ENCODE data around the gene CLEC20A.

The CLEC20A gene

DNA sequence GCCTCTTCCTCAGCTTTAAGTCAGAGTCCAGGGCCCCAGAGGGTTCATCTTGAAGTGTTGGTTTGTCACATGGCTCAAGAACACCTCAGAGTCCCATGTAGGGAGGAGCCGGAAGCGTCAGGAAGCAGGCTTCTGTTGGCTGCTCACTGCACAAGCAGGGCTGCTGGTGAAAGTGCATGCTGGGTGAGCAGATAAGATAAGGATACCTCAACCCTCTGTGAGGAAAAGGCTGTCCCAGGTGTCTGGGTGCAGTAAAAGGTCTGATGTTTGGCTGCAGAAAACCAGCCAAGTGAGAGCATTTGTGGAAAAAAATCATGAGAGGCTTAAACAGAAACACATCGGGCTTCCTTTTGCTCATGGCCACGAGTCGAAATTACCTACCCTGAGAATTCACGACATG lies 9.9 kb upstream of the CLEC20A start:
- Histone ChIP-seq H3K9ac (ENCODE audit: low read length) (no peak overlapping the region), H3F3A (ENCODE audit: insufficient read depth, low read length) (no peaks in the 10 kb centered on the region), H3K4me1 (ENCODE audit: low read length) (no peaks in the 10 kb centered on the region), H3K4me2 (ENCODE audit: low read depth, low read length) (no peak overlapping the region), H3K79me2 (ENCODE audit: low read length) (no peaks in the 10 kb centered on the region), H4K20me1 (ENCODE audit: insufficient read depth, low read length) (no peaks in the 10 kb centered on the region), H3K9me3 (replicated peaks; ENCODE audit: insufficient read depth, low read length) (no peaks in the 10 kb centered on the region), H3K36me3 (replicated peaks; ENCODE audit: insufficient read depth, low read length) (no peaks in the 10 kb centered on the region), H3K4me3 (ENCODE audit: low read length) (no peak overlapping the region), H2AFZ (ENCODE audit: low read length) (no peak overlapping the region), H3K9me2 (replicated peaks; ENCODE audit: insufficient read depth, low read length) (no peaks in the 10 kb centered on the region), H3K27me3 (replicated peaks; ENCODE audit: insufficient read depth, low read length) (no peaks in the 10 kb centered on the region), H3K27ac (ENCODE audit: low read length) (no peak overlapping the region)
- TF ChIP-seq, protein P1, sequence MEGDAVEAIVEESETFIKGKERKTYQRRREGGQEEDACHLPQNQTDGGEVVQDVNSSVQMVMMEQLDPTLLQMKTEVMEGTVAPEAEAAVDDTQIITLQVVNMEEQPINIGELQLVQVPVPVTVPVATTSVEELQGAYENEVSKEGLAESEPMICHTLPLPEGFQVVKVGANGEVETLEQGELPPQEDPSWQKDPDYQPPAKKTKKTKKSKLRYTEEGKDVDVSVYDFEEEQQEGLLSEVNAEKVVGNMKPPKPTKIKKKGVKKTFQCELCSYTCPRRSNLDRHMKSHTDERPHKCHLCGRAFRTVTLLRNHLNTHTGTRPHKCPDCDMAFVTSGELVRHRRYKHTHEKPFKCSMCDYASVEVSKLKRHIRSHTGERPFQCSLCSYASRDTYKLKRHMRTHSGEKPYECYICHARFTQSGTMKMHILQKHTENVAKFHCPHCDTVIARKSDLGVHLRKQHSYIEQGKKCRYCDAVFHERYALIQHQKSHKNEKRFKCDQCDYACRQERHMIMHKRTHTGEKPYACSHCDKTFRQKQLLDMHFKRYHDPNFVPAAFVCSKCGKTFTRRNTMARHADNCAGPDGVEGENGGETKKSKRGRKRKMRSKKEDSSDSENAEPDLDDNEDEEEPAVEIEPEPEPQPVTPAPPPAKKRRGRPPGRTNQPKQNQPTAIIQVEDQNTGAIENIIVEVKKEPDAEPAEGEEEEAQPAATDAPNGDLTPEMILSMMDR (IDR thresholded peaks at IDR 0.05; ENCODE audit: low read length): no peak
- TF ChIP-seq EZH2phosphoT487 (IDR thresholded peaks at IDR 0.05; ENCODE audit: low read length) (no peak), EZH2 (optimal IDR thresholded peaks at IDR 0.05; ENCODE audit: low read depth, low read length) (no peak)
- no peak for DNase-seq

DNA sequence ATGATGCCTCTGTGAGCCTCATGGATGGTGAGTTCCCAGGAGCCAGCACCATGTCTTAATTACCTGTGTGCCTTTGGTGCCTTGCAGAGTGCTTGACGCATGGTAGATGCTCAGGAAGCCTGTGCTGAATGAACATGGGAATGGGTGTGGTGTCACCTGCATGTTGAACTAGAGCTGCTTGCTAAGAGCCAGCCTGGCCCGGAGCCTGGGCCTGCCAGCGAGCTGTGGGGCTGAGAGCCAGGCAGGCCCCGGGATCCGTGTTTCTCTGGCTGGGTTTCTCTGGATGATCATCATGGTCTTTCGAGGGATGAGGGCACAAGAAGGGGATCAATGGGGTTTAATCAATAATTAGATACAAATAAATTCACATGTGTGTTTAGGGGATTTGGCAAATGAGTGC lies 9.4 kb upstream of the CLEC20A start:
- TF ChIP-seq, protein P1 (IDR thresholded peaks at IDR 0.05; ENCODE audit: low read length): no peak
- no peak for TF ChIP-seq EZH2 (optimal IDR thresholded peaks at IDR 0.05; ENCODE audit: low read depth, low read length)
- TF ChIP-seq EZH2phosphoT487 (IDR thresholded peaks at IDR 0.05; ENCODE audit: low read length): no peak
- Histone ChIP-seq H3K4me3 (ENCODE audit: low read length) (no peak overlapping the region), H3K9me3 (replicated peaks; ENCODE audit: insufficient read depth, low read length) (no peaks in the 10 kb centered on the region), H3F3A (ENCODE audit: insufficient read depth, low read length) (no peaks in the 10 kb centered on the region), H4K20me1 (ENCODE audit: insufficient read depth, low read length) (no peaks in the 10 kb centered on the region), H2AFZ (ENCODE audit: low read length) (no peak overlapping the region), H3K9ac (ENCODE audit: low read length) (no peak overlapping the region), H3K9me2 (replicated peaks; ENCODE audit: insufficient read depth, low read length) (no peaks in the 10 kb centered on the region), H3K79me2 (ENCODE audit: low read length) (no peaks in the 10 kb centered on the region), H3K4me1 (ENCODE audit: low read length) (no peaks in the 10 kb centered on the region), H3K27ac (ENCODE audit: low read length) (no peak overlapping the region), H3K27me3 (replicated peaks; ENCODE audit: insufficient read depth, low read length) (no peaks in the 10 kb centered on the region), H3K36me3 (replicated peaks; ENCODE audit: insufficient read depth, low read length) (no peaks in the 10 kb centered on the region), H3K4me2 (ENCODE audit: low read depth, low read length) (no peak overlapping the region)
- DNase-seq: no peak

DNA sequence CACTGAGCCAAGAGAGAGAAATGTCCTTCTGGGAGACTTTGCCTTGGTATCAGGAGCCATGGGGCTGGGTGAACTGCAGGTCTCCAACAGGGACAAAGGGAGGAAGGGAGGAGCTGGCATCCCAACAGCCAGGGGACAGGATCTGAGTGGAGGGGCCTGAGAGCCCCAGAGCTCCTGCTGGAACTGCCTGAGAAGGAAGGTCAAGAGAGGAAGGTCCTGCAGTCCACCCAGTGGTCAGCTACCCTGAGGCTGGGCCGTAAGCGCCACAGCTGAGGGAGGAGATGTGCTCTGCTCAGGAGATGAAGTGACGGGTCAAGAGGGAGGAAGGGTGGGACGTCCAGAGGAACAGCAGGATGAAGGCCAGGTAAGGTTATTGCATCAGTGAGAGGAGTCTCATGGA lies 7.5 kb upstream of the CLEC20A start:
- Histone ChIP-seq H3K36me3 (replicated peaks; ENCODE audit: insufficient read depth, low read length) (no peaks in the 10 kb centered on the region), H3K4me3 (ENCODE audit: low read length) (no peak overlapping the region), H3K9ac (ENCODE audit: low read length) (no peak overlapping the region), H3K27me3 (replicated peaks; ENCODE audit: insufficient read depth, low read length) (no peaks in the 10 kb centered on the region), H3K79me2 (ENCODE audit: low read length) (no peaks in the 10 kb centered on the region), H4K20me1 (ENCODE audit: insufficient read depth, low read length) (no peaks in the 10 kb centered on the region), H3K9me2 (replicated peaks; ENCODE audit: insufficient read depth, low read length) (no peaks in the 10 kb centered on the region), H3K4me1 (ENCODE audit: low read length) (no peaks in the 10 kb centered on the region), H3K9me3 (replicated peaks; ENCODE audit: insufficient read depth, low read length) (no peaks in the 10 kb centered on the region), H3K27ac (ENCODE audit: low read length) (no peak overlapping the region), H3F3A (ENCODE audit: insufficient read depth, low read length) (no peaks in the 10 kb centered on the region), H3K4me2 (ENCODE audit: low read depth, low read length) (no peak overlapping the region), H2AFZ (ENCODE audit: low read length) (no peak overlapping the region)
- DNase-seq: no peak
- TF ChIP-seq, protein P1 (IDR thresholded peaks at IDR 0.05; ENCODE audit: low read length): no peak
- TF ChIP-seq EZH2 (optimal IDR thresholded peaks at IDR 0.05; ENCODE audit: low read depth, low read length) (no peak), EZH2phosphoT487 (IDR thresholded peaks at IDR 0.05; ENCODE audit: low read length) (no peak)

Data from MM.1S (cell line).